Kidney epithelial cell (primary cell): ENCODE measurements around the gene NEURL1B. TPM values are rescaled to one million over a fixed set of nuclear protein-coding genes. Genes with fewer than 3 reads are reported as not detected.
"Not testable (repeated sequence)": the region's sequence is repeated elsewhere in the genome, so short reads cannot be mapped to it uniquely, and the experiment has no call there.

Experiments
- DNase-seq: peaks from one replicate; pipeline ENCODE4 v3.0.0-alpha.2; 2010; ENCODE audit warnings: low read depth
- H3K27me3 ChIP-seq: 2 replicates; pipeline ENCODE4 v1.6.0; 2011; ENCODE audit warnings: low read length; ENCODE audit not compliant: control insufficient read depth, insufficient read depth
- H3K36me3 ChIP-seq: 2 replicates; pipeline ENCODE4 v1.5.1; 2011; ENCODE audit warnings: low read length; ENCODE audit not compliant: control insufficient read depth, insufficient read depth
- H3K4me3 ChIP-seq: 2 replicates; pipeline ENCODE4 v1.5.1; 2011; ENCODE audit warnings: low read depth, mild to moderate bottlenecking, control low read depth, low read length
- total RNA-seq: library from RNA; depleted of rRNA; stranded (reverse); fragments of >200 nt; gene quantifications from 2 replicates; pipeline ENCODE4 v1.2.3, GENCODE V29; 2015
- TF ChIP-seq, protein P1 (sequence below): IDR thresholded peaks from 2 replicates; pipeline ENCODE4 v1.5.1; 2011; ENCODE audit warnings: mild to moderate bottlenecking, moderate library complexity, low read length, control low read depth, inconsistent platforms; ENCODE audit not compliant: insufficient read depth, poor library complexity, severe bottlenecking

NEURL1B gene
- total RNA-seq, 1 donor from 2014 or later, result 5.1 TPM

DNA sequence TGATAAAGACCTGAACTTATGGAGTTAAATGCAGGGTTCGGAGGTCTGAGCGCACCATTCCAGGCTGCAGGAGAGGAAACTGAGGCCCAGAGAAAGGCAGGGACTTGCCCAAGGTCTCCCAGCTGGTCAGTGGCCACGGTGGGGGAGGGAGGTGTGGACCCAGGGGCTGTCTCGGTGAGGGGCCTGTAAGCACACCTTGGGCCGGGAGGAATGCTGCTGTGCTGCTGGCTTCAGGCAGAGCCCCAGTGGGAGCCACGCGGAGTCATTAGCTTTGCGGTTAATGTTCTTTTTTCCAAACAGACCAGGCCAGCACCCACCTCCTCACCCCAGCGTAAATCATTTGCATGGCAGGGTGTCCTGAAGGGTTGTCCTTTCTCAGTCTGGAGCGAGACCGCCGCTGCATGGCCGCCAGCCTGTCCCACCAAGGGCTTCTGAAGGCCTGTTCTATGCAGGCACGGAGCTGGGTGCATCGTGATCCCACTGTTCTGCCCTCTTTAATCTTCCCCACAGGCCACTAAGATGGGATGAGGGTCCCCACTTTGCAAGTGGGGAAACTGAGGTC, 35.9 kb downstream of the NEURL1B start:
- DNase-seq, result no peak
- TF ChIP-seq, protein P1, sequence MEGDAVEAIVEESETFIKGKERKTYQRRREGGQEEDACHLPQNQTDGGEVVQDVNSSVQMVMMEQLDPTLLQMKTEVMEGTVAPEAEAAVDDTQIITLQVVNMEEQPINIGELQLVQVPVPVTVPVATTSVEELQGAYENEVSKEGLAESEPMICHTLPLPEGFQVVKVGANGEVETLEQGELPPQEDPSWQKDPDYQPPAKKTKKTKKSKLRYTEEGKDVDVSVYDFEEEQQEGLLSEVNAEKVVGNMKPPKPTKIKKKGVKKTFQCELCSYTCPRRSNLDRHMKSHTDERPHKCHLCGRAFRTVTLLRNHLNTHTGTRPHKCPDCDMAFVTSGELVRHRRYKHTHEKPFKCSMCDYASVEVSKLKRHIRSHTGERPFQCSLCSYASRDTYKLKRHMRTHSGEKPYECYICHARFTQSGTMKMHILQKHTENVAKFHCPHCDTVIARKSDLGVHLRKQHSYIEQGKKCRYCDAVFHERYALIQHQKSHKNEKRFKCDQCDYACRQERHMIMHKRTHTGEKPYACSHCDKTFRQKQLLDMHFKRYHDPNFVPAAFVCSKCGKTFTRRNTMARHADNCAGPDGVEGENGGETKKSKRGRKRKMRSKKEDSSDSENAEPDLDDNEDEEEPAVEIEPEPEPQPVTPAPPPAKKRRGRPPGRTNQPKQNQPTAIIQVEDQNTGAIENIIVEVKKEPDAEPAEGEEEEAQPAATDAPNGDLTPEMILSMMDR, result no peak
- Histone ChIP-seq H3K36me3 (no peaks in the 10 kb centered on the region), H3K27me3 (no peaks in the 10 kb centered on the region), H3K4me3 (no peak overlapping the region)

DNA sequence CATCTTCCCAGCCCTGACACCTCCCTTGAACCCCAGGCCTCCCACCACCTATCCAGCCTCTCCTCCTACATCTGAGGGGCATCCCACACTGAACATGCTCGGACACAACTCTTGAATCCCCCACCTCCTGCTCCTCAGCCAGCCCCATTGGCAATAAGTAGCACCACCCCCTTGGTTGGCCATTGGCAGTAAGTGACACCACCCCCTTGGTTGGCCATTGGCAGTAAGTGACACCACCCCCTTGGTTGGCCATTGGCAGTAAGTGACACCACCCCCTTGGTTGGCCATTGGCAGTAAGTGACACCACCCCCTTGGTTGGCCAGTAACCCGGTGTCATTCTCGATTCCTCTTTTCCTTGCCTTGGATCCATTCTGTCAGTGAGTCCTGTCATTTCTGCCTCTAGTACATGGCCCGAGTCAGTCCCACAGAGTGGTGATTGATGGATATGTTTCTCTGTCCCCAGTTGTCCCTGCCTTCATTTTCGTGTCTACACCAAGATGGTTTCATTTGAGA, 37.4 kb downstream of the NEURL1B start:
- not testable (repeated sequence) for H3K27me3 ChIP-seq, DNase-seq, H3K36me3 ChIP-seq, H3K4me3 ChIP-seq

DNA sequence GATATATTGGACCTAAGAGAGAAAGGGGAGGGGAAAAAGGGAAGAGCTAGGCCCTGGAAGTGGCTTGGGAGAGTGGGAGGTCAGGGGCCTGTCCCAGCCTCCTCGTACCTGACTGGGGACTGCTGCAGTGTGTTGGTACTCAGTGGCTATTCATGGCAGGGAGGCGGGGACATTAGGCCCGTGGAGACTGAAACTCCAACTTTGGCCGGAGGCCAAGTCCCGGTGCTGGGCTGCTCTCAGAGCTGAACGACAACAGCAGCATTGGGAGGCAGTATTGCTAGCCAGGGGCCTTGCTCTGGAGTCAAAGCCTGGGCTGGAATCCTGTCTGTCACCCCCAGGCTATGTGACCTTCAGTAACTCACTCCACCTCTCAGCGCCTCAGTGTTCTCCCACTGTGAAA, 37.8 kb downstream of the NEURL1B start:
- Histone ChIP-seq H3K36me3 (no peaks in the 10 kb centered on the region), H3K27me3 (peaks cover 13% of the 10 kb centered on the region), H3K4me3 (no peak overlapping the region)
- TF ChIP-seq, protein P1, result no peak
- DNase-seq, result no peak

DNA sequence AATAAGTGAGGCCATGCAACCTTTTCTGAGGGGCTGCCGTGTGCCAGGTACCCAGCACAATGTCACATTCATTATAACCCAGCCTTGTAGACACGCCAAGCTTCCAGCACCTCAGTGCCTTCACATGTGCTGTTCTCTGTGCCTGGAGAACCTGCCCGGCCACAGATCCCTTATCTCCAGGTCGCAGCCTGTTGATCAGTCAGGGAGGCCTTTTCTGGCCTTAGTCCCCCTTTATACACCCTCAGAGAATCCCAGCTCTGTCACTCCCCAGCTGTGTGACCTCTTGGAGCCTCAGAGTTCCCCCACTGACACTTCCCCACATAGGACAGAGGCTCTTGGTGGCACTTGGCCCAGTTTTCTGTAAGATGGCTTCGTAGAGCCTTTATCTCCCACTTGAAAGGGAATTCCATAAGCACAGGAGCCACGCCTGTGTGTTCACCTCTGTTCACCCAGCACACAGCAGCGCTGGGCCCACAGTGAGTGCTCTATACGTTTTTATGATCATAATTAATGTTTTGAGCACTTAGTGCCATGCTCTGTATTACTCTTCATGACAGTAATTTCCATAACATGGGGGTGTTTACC, 38.7 kb downstream of the NEURL1B start:
- Histone ChIP-seq H3K4me3 (no peak overlapping the region), H3K36me3 (no peaks in the 10 kb centered on the region), H3K27me3 (peaks cover 21% of the 10 kb centered on the region)
- TF ChIP-seq, protein P1, result no peak
- no peak for DNase-seq

DNA sequence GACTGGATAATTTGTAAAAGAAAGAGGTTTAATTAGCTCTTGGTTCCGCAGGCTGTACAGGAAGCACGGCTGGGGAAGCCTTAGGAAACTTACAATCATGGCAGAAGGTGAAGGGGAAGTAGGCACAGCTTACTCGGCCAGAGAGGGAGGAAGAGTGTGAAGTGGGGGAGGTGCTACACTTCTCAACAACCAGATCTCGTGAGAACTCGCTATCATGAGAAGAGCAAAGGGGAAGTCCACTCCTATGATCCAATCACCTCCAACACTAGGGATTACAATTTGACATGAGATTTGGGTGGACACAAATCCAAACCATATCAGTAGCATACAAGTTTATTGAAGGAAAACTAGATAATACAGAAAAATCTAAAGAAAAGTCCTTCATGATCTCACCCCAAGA, 39.9 kb downstream of the NEURL1B start:
- DNase-seq, result no peak
- TF ChIP-seq, protein P1, result no peak
- Histone ChIP-seq H3K27me3 (peaks cover 29% of the 10 kb centered on the region), H3K36me3 (no peaks in the 10 kb centered on the region), H3K4me3 (no peak overlapping the region)

DNA sequence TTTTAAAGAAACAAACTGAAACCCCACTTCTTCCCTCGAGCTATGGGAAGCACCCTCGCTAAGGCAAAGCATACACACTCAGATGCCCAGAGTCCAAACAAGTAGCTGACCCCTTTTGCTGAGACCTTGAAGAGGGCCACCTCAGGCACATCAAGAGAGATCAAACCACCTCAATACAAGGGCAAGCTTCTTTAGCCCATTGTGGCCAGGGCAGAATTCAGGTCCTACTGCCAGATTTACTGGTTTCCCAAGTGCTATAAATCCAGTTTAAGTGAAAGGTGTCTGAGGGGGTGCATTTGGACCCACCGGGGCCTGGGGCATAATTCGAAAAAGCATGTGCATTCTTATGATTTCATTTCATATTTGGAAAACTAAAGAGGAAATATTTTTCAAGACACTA, 40.4 kb downstream of the NEURL1B start:
- no peaks in the 10 kb centered on the region for H3K36me3 ChIP-seq
- TF ChIP-seq, protein P1, result no peak
- H3K4me3 ChIP-seq, result no peak overlapping the region
- peaks cover 29% of the 10 kb centered on the region for H3K27me3 ChIP-seq
- no peak for DNase-seq
